Activated CD4-positive, alpha-beta T cell treated with anti-CD3 and anti-CD28 coated beads, Interleukin-2, amount 50 U/mL, for 48 hours (primary cell): ENCODE results near the gene CROCC2.
A peak's percentile ranks its signal among the peaks of the same experiment; 100 is the strongest.

ENCODE experiments used
- DNase-seq, 2 experiments: peaks; one replicate each; pipeline ENCODE4 v3.0.0-alpha.2; 2020

The CROCC2 gene

DNA sequence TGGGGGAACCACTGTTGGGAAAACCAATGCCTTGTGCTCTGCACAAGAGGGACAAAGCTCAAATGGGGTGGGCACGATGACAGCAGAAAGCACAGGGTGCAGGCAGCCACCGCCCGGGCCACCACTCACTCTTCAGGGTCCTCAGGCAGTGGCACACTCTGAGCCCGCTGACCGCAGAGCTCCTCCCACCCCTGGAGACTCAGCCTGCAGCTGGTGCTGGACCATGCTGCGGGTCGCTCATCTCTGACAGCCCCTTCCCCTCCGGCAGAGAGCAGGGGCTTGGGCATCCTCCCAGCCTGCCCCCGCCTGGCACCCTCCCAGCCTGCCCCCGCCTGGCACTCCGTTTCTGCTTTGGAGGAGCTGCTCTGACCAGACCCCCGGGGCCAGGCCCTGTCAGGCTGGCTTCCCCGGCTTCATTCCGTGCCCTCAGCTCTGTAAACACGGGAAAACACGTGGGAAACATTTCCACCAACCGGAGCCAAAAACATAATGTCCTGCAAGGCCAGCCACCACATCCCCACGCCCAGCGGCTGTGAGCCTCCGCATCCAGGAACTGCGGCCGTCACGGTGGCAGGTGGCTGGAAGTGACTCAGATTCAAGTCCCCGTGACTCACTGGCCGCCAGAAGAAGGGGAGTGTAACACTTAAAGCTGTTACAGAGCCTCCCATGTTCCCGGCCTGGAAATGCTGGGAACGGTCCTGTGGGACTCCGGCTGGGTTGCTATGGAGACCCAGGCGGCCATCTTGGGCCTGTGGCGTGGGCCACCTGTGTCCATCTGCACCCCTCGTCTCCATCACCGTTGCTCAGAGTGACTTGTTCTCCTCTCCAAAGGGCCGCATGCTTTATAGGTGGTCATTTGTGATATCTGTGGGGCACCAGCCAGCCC is 85.5 kb downstream of the CROCC2 start:
- DNase-seq, result no peak

DNA sequence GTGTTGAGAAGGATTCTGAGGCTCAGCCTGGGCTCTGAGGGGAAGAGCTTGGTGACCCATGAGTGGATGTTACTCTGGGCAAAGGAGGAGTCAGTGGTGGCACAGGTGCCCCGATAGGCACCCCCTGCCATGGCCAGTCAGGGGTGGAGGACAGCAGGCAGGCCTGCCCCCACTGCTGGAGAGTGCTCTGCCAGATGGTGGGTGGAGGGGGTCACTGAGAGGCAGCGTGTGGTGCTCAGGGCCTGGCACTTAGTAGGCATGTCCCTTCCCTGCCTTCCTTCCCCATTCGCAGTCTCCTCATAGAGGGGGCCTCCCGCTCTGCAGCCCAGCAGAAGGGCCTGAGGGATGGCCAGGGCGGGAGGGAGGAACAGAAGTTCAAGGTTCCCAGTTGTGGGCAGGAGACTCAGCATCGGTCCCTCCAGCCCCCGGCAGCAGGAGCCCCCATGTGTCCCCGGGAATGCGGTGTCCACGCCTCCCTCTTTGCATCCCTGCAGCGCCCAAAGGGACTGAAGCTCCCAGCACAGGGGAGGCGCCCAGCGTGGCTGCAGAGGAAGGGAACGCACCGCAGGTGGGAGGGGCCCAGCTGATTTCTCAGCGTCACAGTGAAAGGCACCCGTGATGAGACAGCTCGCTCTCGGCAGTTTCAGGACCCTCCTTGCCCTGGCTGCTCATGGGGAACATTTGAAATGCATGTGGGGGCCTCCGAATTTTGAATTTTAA is 86.6 kb downstream of the CROCC2 start:
- no peak for DNase-seq

DNA sequence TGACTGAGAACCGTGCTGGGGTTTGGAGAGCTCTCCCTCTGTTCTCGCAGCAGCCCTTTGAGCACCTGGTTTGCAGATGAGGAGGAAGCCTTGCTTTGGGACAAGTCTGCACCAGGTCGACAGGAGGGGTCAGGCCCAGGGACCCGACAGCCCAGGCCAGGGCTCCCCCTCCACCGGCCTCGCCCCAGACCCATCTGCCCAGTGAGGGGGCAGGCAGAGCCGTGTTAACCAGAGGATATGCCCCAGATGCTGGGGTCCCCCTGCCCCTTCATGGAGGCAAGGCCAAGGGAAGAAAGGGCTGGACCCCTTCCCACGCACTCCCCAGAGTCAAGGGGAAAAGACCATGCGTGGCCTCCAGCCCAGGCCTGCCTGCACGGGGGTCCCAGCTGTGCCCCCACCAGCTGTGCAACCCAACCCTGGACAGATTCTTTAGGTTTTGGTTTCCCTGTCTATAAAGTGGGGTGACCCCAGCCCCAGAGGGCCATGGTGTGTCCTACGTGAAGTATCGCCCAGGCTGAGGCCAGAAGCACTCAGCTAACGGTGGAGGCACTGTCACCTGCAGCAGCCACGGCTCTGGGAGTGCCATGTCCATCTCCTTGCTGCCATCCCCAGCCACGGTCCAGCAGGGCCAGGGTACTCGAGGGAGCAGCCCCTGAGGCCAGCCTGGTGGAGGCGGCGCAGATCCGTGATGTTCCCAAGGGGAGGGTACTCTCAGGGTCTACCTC is 87.5 kb downstream of the CROCC2 start:
- no peak for DNase-seq

DNA sequence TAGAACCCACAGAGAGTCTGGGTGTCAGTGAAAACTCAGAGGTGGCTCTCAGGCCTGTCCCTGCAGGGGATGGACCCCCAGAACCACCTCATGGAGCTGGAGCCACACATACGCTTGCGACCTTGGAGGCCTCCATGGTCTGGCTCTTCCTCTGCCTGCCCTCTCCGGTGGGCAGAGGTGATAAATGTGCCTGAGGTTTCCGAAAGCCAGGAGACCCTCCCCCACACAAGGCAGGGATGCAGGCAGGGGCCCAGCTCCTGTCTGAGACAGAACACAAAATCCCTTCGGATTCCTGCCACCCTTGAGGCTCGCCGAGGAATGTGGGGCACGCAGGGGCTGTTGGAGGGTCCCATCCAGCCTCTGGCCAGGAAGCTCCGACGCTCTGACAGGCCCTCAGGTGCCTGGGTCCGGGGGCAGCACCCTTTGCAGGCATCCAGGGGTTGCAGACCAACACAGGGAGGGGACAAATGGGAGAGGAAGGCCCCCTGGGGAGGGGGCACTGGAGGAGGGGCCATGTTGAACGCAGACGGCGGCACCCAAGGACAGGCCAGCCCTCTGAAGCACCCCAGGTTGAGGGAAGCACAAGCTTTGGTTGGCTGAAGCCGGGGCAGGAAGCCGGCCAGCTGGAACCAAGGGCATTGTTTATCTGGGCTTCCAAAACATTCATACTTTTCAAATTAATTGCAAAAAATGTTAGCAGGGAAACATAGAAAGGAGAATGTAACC is 88.2 kb downstream of the CROCC2 start:
- no peak for DNase-seq

DNA sequence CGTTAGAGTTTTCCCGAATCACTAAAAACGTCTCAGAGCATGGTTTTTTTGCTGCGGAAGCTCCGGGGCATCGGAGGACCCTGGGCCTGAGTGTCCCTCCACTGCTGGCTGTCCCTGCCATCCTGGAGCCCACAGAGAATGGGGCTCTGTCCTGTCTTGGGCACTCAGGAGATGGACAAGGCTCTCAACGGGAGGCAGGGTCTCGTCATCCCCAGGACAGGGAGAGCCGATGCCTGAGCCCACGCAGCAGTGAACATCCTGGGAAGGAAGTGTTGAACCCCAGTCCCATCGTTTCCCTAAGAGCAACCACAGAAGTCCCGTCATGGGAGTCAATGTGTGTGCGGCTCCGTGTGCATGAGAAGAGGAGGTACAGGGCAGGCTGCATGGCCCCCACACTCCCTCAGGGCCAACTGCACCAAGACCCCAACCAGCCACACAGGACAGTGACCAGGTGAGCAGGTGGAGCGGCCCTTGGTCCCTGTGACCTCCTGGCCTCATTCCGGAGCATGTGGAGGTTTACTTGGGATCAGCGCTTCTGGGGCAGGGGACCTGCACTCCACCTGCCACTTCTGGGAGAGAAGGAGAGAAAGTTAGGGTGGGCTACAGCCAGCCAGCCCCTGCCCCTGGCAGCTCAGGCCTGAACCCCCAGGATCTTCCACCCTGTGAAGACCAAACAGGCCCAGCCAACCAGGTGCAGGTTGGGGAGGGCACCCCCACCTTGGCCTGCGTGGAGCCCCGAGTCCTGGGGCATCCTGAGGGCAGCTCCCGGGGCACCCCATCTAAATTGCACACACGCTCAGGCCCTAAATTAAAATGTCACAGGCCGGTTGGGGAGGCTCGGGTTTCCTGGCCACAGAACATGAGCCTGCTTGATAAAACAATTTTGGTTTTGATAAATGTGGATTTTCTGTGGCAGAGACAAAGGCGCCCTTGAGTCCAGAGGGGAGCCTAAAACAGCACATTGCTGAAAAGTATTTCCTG is 89.2 kb downstream of the CROCC2 start:
- no peak for DNase-seq

DNA sequence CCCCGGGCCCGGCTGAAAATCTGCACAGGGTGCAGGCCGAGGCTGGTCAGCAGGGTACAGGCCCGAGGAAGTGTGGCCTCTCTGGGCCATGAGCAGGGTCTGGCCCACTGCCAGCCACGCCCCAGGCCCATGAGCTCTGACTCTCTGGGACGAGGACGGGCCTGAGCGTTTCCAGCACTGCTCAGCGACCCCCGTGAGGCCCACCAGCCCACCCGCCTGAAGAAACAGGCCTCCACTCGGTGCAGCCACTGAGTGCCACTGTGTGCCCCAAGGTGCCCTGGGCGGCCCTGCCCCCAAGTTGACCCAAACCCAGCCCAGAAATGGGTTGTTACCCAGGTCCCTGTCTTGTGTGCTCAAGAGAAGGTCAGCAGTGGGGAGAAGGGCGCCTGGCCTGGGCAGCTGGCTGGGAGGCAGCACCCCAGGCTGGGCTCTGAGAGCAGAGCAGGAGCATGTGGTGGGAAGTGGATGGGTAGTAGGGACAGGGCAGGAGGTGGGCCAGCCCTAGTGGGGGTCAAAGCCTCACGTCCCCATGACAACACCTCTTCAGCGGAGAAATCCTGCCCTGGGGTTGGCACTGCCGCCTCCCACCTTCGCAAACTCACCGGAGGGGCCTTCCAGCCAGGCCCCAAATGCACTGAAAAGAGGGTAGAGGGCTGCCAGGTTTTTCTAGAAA is 90.2 kb downstream of the CROCC2 start:
- DNase-seq, result no peak

DNA sequence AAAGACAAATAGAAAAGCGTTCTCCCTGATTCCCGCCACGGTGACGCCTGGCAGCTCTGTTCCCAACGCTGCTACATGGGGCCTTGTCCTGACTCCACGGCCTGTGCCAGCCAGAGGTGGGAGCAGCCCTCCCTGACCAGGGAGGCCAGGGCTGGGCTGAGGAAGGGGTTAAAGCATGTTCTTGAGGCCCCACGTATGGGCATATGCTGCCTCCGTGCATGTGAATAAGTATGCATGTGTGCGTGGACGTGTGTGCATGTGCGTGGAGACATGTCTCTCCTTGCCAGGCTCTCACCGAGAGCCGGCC is 90.7 kb downstream of the CROCC2 start:
- no peak for DNase-seq

DNA sequence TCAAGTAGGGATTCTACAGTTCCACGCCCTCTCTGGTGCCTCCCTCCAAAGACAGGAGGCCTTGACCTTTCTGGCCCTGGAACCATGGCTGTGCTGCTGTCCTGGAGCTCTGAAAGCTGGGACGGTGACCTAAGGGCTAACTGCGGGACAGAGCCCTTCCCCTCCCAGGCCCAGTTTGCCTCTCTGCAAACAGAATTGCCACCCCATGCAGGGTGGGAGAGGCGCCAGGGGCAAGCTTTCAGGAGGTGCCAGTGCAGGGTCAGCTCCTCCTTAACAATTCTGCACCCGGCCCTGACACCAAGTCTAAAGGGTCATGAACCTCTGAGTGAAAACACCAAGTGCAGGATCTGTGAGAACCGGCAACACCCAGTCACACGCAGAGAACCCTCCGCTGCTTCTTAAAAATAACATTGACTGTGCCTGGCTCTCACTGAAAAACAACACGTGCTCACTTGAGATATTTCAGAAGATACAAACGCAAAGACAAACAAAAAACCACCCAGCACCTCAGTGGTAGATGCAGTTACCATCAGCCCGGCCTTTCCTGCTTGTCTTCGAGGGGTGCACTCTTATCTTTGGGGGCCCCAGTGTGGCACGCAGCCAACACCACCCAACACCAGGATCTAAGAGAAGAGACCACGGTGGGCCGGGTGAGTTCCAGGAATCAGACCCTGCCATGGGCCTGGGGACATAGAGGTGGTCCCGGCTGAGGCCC is 91.2 kb downstream of the CROCC2 start:
- no peak for DNase-seq

DNA sequence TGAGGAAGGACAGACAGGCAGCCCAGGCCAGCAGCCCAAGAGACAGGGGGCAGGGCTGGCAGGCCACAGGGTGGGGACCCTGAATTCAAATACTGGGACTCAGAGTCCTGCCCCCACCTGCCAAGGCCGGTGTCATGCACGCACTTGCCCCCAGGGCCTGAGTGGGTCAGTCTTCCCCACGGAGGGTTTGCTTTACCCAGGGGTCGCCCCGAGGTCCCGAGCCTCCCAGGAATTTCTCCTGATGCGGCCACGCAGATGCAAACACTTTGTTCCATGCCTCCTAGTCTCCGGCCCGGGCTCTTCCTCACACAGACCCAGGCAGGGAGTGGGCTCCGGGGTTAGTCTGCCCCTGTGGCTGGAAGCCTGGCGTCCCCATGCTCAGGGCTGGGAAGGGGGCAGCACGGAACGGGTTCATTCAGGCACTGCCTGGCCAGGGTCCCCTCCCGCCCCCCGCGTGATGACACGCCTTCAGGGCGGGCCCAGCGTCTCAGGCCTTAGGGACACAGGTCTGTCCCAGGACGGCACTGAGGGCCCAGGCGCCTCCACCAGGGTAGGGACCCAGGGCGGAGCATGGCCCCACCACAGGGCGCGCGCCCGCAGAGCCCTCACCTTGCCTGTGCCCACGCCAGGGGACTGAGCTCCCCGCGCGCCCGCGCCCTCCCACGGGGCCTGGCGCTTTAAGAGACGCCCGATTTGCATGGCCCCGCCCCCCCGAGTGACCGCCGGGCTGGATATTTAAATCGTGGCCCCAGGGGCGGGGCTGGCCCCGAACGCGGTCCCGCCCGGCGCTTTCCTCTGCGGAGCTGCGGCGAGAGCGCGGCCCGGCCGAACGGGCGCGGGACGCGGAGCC is 91.9 kb downstream of the CROCC2 start, which contains the start of gene SNED1:
Gene SNED1 (plus strand): TSS at position 763 of the 850 bp plus-strand sequence. CDS start 220 bp downstream, outside the sequence.
- DNase-seq, result peak; percentile 59 to 69

DNA sequence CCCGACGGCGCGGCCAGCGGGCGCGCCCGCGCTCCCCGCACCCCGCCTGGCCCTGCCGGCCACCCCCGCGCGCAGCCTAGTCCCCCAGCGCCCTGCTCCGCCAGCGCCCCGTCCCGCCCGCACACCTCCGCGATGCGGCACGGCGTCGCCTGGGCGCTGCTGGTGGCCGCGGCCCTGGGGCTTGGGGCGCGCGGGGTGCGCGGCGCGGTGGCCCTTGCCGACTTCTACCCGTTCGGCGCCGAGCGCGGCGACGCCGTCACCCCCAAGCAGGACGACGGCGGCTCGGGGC is 92.5 kb downstream of the CROCC2 start:
- DNase-seq, result no peak

DNA sequence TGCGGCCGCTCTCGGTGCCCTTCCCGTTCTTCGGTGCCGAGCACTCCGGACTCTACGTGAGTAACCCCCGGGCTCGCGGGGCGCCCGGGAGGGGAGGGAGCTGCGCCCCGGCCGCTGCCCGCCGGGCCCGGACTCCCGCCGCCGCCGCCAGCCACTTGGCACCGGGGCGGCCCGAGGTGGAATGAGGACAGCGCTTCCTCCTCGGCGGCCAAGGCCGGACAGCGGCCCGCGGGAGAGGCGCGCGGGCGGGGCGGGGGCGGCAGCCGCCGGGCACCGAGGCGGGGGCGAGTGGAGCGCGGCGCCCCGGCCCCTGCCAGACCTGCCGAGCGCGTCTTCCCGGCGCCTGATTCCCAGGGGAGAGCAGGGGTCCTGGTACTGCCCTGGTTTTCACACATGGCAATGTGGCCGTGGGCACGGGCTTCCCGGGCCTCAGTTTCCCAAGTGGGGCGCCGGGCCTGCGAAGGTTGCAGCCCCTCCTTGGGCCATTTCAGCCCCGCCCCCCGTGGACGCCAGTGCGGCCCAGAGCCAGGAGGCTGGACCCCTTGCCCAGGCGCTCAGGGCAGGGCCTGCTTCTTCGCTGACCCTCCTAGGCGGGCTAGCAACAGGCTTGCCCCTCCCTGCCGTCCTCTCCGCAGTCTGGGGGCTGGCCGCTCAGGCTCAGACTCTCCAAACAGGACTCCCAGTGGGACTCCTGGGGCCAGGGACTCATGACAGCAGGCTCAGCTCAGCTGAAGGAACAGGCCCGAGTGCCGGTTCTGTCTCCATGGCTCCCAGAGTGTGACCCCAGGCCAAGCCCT is 93.1 kb downstream of the CROCC2 start:
- DNase-seq, result no peak

DNA sequence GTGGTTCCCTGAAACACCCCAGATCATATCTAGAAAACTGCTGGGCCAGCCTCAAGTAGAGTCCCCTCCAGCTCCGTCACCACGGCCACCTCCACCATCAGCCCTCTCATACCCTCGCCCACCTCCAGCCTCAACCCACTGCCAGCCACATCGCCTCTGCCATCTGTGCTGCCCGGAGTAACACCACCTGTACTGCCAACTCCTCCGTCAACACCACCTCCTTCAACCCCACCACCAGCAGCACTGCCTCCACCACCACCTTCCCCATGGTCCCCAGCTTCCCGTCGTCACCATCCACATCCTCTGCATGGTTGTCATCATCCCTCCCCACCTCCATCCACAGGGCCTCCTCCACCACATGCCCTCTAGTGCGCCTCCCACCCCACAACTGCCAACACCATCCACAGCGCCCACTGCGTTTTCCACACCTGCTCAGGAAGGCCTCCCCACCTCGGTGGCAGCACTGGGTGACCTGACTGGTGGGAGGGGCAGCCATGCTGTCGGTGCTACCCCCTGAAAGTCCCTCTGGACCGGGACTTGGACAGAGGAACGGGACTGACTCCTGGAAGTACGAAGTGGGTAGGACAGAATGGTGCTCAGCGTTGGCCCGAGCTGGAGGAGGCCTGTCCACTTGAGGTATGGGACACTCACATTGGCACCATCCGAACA is 93.9 kb downstream of the CROCC2 start:
- no peak for DNase-seq

DNA sequence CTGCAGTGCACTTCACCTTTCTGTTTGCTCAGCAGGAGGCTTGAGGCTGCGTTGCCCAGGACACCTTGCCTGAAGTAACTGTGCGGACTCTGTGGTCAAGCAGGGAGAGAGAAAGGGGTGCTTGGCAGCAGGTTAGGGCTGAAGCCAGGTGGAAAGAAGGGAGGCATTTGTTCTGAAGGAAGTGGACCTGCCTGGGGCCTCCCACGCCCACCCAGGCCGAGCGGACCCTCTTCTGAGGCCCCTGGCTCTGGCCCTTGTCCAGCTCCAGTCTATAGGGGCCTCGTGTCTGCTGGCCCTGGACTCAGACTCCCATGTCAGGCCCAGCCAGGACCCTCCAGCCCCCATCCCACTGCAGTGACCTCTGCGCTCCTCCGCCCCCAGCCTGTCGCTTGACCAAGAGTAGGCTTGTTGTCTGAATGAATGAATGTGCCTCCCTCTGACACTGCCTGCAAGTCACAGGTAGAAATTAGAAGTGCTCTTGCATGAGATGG is 94.7 kb downstream of the CROCC2 start:
- no peak for DNase-seq

DNA sequence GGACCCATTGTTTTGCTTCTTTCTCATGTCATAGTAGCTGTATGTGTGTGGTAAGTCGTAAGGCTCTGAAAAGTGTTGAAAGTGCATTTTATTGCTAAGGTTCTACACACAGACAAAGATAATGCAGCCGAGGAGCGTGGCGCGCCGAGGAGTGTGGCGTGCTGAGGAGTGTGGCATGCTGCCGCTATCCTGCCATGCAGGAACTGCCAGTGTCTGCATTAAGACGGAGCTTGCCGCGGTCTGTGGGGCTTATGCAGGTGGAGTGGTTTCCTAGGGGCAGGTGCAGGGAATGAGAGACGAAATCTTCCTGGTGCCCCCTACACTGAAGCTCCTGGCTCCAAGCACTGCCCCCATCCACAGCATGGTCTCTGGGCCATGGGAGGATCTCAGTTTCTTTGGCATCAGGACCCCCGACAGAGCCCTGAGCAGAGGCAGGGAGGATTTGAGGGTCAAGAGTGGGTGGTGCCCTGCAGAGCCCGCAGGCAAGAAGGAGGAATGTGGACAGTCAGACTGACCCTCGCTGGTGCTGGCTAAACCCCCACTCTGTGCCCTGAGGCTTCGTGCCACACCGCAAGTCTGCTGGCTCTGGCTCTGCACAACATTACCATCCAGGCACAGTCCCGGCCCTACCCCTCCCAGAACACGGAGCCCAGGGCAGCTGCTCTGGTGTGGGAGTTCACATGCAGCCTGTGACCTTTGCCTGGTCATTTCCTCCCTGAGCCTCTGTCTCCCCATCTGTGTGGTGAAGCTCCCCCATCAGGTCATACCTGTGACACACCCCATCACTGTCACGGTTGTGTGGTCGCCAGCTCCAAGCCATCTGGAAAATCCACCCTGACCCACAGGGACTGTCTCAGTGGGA is 95.5 kb downstream of the CROCC2 start:
- DNase-seq, result no peak

DNA sequence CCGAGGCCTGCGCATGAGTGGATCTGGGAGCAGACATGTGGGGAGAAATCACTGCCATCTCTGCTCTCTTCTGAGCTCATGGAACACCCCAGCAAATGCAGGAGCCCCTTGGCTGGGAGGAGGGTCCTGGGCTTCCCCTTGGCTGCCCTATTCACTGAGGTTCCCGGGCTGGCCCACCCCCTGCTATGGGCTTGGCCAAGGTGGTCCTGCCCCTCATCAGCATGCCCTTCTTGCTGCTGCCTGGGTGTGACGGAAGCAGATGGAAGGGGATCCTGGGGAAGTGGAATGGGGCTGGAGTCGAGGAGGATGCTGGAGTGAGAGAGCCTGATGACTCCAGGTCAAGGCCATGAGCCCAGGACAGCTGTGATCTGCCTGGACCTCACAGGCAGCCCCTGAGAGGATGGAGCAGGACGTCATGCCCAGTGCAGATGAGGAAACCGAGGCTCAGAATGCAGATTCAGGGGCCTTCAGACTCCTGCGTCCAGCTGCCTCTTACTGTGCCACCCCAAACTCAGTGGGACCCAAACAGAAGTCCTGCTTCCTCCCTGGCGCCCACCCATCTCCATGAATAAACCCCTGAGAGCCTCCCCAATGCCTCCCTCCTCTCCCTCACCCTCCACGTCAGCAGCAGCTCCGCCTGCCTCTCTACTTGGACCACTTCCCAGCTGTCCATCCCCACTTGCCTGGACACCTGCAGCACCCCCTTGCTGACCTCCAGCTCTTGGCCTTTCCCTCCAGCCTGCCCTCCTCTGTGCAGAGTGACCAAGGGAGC is 96.3 kb downstream of the CROCC2 start:
- no peak for DNase-seq

DNA sequence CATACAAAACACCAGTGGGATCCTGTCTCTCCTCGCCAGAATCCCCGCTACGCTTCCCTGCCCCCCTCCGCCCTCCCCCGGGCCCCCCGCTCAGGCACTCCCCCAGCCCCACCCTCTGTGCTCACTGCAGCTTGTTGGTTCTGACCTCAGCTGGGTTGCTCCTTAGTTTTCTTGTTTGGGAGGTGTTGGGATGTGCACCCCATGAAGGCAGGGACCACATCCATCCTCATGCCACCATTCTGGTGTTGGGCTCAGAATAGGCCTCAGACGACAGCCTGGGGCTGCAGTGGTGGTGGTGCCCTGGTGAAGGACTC is 96.9 kb downstream of the CROCC2 start:
- no peak for DNase-seq
